Colon (tissue), 2 donors: Measurements from ENCODE around the gene UTP11.
"Not testable (repeated sequence)": the region's sequence is repeated elsewhere in the genome, so short reads cannot be mapped to it uniquely, and the experiment has no call there.

Experiments
- FAIRE-seq: peaks from 2 replicates; lab custom pipeline; 2012; peaks lifted over from hg19 to GRCh38; lab: Jason Lieb, UNC
- donor health status: control.
- donor health status: control.

Gene UTP11

GRCh38 chr1:38012363-38013226 is at the start of gene UTP11:
UTP11 (plus strand) TSS chr1:38012734; CDS start chr1:38012803, 69 bp downstream.
- no peak for FAIRE-seq

GRCh38 chr1:37964106-37964505 is 48.4 kb upstream of the UTP11 start:
- not testable (repeated sequence) for FAIRE-seq

GRCh38 chr1:37965301-37965700 is 47.2 kb upstream of the UTP11 start:
- no peak for FAIRE-seq

GRCh38 chr1:37973684-37974083 is 38.9 kb upstream of the UTP11 start:
- not testable (repeated sequence) for FAIRE-seq

- FAIRE-seq, result no peak
These were observed 38.0 kb upstream of the UTP11 start for GRCh38 chr1:37974567-37974966.

GRCh38 chr1:37975083-37975482 is 37.5 kb upstream of the UTP11 start:
- FAIRE-seq, result not testable (repeated sequence)

- no peak for FAIRE-seq
These were observed 34.0 kb upstream of the UTP11 start for GRCh38 chr1:37978541-37978940.

- FAIRE-seq, result no peak
These were observed 29.0 kb upstream of the UTP11 start for GRCh38 chr1:37983546-37983945.

GRCh38 chr1:37987679-37988078 is 24.9 kb upstream of the UTP11 start:
- no peak for FAIRE-seq

- FAIRE-seq, result no peak
These were observed 23.1 kb upstream of the UTP11 start for GRCh38 chr1:37989361-37989930.

- no peak for FAIRE-seq
These were observed 17.5 kb upstream of the UTP11 start for GRCh38 chr1:37994886-37995566.

- no peak for FAIRE-seq
These were observed 16.7 kb upstream of the UTP11 start for GRCh38 chr1:37995751-37996345.

- no peak for FAIRE-seq
These were observed 15.1 kb upstream of the UTP11 start for GRCh38 chr1:37997256-37998088.

GRCh38 chr1:37998089-37998808 is 14.3 kb upstream of the UTP11 start:
- no peak for FAIRE-seq

GRCh38 chr1:37998913-37999429 is 13.6 kb upstream of the UTP11 start:
- no peak for FAIRE-seq

GRCh38 chr1:37999430-38000232 is 12.9 kb upstream of the UTP11 start:
- FAIRE-seq, result no peak

- no peak for FAIRE-seq
These were observed 12.4 kb upstream of the UTP11 start for GRCh38 chr1:38000233-38000528.

- no peak for FAIRE-seq
These were observed 11.7 kb upstream of the UTP11 start for GRCh38 chr1:38000529-38001455.
